Measurements from ENCODE around the gene RASAL2.
"Not testable (repeated sequence)": the region's sequence is repeated elsewhere in the genome, so short reads cannot be mapped to it uniquely, and the experiment has no call there.

Gene RASAL2

GRCh38 chr1:178174539-178174938 is 80.6 kb downstream of the RASAL2 start:
- H3K9me3 ChIP-seq (ENCODE audit: control insufficient read depth, low read depth, low read length) = no peaks in the 10 kb centered on the region
- no peaks in the 10 kb centered on the region for H3K27me3 ChIP-seq (ENCODE audit: control insufficient read depth, insufficient read depth, low read length)
- H3K27ac ChIP-seq (ENCODE audit: low read length) = no peak overlapping the region
- peaks cover 7% of the 10 kb centered on the region for H3K4me1 ChIP-seq (ENCODE audit: control insufficient read depth, low read depth, low read length)
- H3K4me3 ChIP-seq (ENCODE audit: low read length) = no peak overlapping the region
- no peak overlapping the region for H3K9ac ChIP-seq (ENCODE audit: low read length)
- H3K36me3 ChIP-seq (ENCODE audit: control insufficient read depth, low read depth, low read length) = no peaks in the 10 kb centered on the region

GRCh38 chr1:178180405-178180804 is 86.5 kb downstream of the RASAL2 start:
- no peak overlapping the region for H3K9ac ChIP-seq (ENCODE audit: low read length)
- no peaks in the 10 kb centered on the region for H3K36me3 ChIP-seq (ENCODE audit: control insufficient read depth, low read depth, low read length)
- H3K27ac ChIP-seq (ENCODE audit: low read length) = no peak overlapping the region
- no peaks in the 10 kb centered on the region for H3K27me3 ChIP-seq (ENCODE audit: control insufficient read depth, insufficient read depth, low read length)
- peaks cover 5% of the 10 kb centered on the region for H3K4me1 ChIP-seq (ENCODE audit: control insufficient read depth, low read depth, low read length)
- H3K4me3 ChIP-seq (ENCODE audit: low read length) = no peak overlapping the region
- no peaks in the 10 kb centered on the region for H3K9me3 ChIP-seq (ENCODE audit: control insufficient read depth, low read depth, low read length)

GRCh38 chr1:178183796-178184195 is 89.9 kb downstream of the RASAL2 start:
- Histone ChIP-seq H3K4me1 (ENCODE audit: control insufficient read depth, low read depth, low read length) (peaks cover 5% of the 10 kb centered on the region), H3K27me3 (ENCODE audit: control insufficient read depth, insufficient read depth, low read length) (no peaks in the 10 kb centered on the region), H3K36me3 (ENCODE audit: control insufficient read depth, low read depth, low read length) (no peaks in the 10 kb centered on the region), H3K4me3 (ENCODE audit: low read length) (no peak overlapping the region), H3K9me3 (ENCODE audit: control insufficient read depth, low read depth, low read length) (no peaks in the 10 kb centered on the region), H3K27ac (ENCODE audit: low read length) (no peak overlapping the region), H3K9ac (ENCODE audit: low read length) (no peak overlapping the region)

GRCh38 chr1:178188306-178188705 is 94.4 kb downstream of the RASAL2 start:
- Histone ChIP-seq H3K27me3 (ENCODE audit: control insufficient read depth, insufficient read depth, low read length) (no peaks in the 10 kb centered on the region), H3K36me3 (ENCODE audit: control insufficient read depth, low read depth, low read length) (no peaks in the 10 kb centered on the region), H3K9ac (ENCODE audit: low read length) (no peak overlapping the region), H3K4me3 (ENCODE audit: low read length) (no peak overlapping the region), H3K27ac (ENCODE audit: low read length) (no peak overlapping the region), H3K4me1 (ENCODE audit: control insufficient read depth, low read depth, low read length) (no peaks in the 10 kb centered on the region), H3K9me3 (ENCODE audit: control insufficient read depth, low read depth, low read length) (no peaks in the 10 kb centered on the region)

- H3K4me3 ChIP-seq (ENCODE audit: low read length) = no peak overlapping the region
- H3K36me3 ChIP-seq (ENCODE audit: control insufficient read depth, low read depth, low read length) = no peaks in the 10 kb centered on the region
- H3K27ac ChIP-seq (ENCODE audit: low read length) = no peak overlapping the region
- H3K4me1 ChIP-seq (ENCODE audit: control insufficient read depth, low read depth, low read length) = no peaks in the 10 kb centered on the region
- H3K9me3 ChIP-seq (ENCODE audit: control insufficient read depth, low read depth, low read length) = no peaks in the 10 kb centered on the region
- H3K9ac ChIP-seq (ENCODE audit: low read length) = no peak overlapping the region
- H3K27me3 ChIP-seq (ENCODE audit: control insufficient read depth, insufficient read depth, low read length) = no peaks in the 10 kb centered on the region
These were observed 95.9 kb downstream of the RASAL2 start for GRCh38 chr1:178189814-178190213.

- H3K27me3 ChIP-seq (ENCODE audit: control insufficient read depth, insufficient read depth, low read length) = no peaks in the 10 kb centered on the region
- H3K9ac ChIP-seq (ENCODE audit: low read length) = no peak overlapping the region
- no peak overlapping the region for H3K4me3 ChIP-seq (ENCODE audit: low read length)
- H3K9me3 ChIP-seq (ENCODE audit: control insufficient read depth, low read depth, low read length) = no peaks in the 10 kb centered on the region
- no peaks in the 10 kb centered on the region for H3K36me3 ChIP-seq (ENCODE audit: control insufficient read depth, low read depth, low read length)
- H3K27ac ChIP-seq (ENCODE audit: low read length) = no peak overlapping the region
- no peaks in the 10 kb centered on the region for H3K4me1 ChIP-seq (ENCODE audit: control insufficient read depth, low read depth, low read length)
These were observed 97.0 kb downstream of the RASAL2 start for GRCh38 chr1:178190881-178191280.

GRCh38 chr1:178192686-178193085 is 98.8 kb downstream of the RASAL2 start:
- no peaks in the 10 kb centered on the region for H3K27me3 ChIP-seq (ENCODE audit: control insufficient read depth, insufficient read depth, low read length)
- no peaks in the 10 kb centered on the region for H3K4me1 ChIP-seq (ENCODE audit: control insufficient read depth, low read depth, low read length)
- no peaks in the 10 kb centered on the region for H3K36me3 ChIP-seq (ENCODE audit: control insufficient read depth, low read depth, low read length)
- no peak overlapping the region for H3K9ac ChIP-seq (ENCODE audit: low read length)
- H3K4me3 ChIP-seq (ENCODE audit: low read length) = no peak overlapping the region
- no peak overlapping the region for H3K27ac ChIP-seq (ENCODE audit: low read length)
- no peaks in the 10 kb centered on the region for H3K9me3 ChIP-seq (ENCODE audit: control insufficient read depth, low read depth, low read length)

GRCh38 chr1:178196631-178197030 is 102.7 kb downstream of the RASAL2 start:
- Histone ChIP-seq H3K27me3 (ENCODE audit: control insufficient read depth, insufficient read depth, low read length) (no peaks in the 10 kb centered on the region), H3K9me3 (ENCODE audit: control insufficient read depth, low read depth, low read length) (no peaks in the 10 kb centered on the region), H3K36me3 (ENCODE audit: control insufficient read depth, low read depth, low read length) (no peaks in the 10 kb centered on the region), H3K4me3 (ENCODE audit: low read length) (no peak overlapping the region), H3K27ac (ENCODE audit: low read length) (no peak overlapping the region), H3K4me1 (ENCODE audit: control insufficient read depth, low read depth, low read length) (no peaks in the 10 kb centered on the region), H3K9ac (ENCODE audit: low read length) (no peak overlapping the region)

GRCh38 chr1:178202095-178202494 is 108.2 kb downstream of the RASAL2 start:
- not testable (repeated sequence) for H3K27ac ChIP-seq (ENCODE audit: low read length); H3K9ac ChIP-seq (ENCODE audit: low read length); H3K4me3 ChIP-seq (ENCODE audit: low read length)

GRCh38 chr1:178202546-178202945 is 108.6 kb downstream of the RASAL2 start:
- not testable (repeated sequence) for H3K4me1 ChIP-seq (ENCODE audit: control insufficient read depth, low read depth, low read length); H3K4me3 ChIP-seq (ENCODE audit: low read length); H3K36me3 ChIP-seq (ENCODE audit: control insufficient read depth, low read depth, low read length); H3K27ac ChIP-seq (ENCODE audit: low read length); H3K9me3 ChIP-seq (ENCODE audit: control insufficient read depth, low read depth, low read length); H3K27me3 ChIP-seq (ENCODE audit: control insufficient read depth, insufficient read depth, low read length); H3K9ac ChIP-seq (ENCODE audit: low read length)

More at GRCh38 chr1:178202095-178202494, 108.2 kb downstream of the RASAL2 start:
- H3K27me3 ChIP-seq (ENCODE audit: control insufficient read depth, insufficient read depth, low read length); H3K36me3 ChIP-seq (ENCODE audit: control insufficient read depth, low read depth, low read length); H3K9me3 ChIP-seq (ENCODE audit: control insufficient read depth, low read depth, low read length); H3K4me1 ChIP-seq (ENCODE audit: control insufficient read depth, low read depth, low read length): not testable (repeated sequence)

GRCh38 chr1:178208269-178208856 is 114.5 kb downstream of the RASAL2 start:
- H3K9me3 ChIP-seq (ENCODE audit: control insufficient read depth, low read depth, low read length) = peaks cover 17% of the 10 kb centered on the region
- not testable (repeated sequence) for H3K36me3 ChIP-seq (ENCODE audit: control insufficient read depth, low read depth, low read length); H3K4me3 ChIP-seq (ENCODE audit: low read length); H3K4me1 ChIP-seq (ENCODE audit: control insufficient read depth, low read depth, low read length); H3K27ac ChIP-seq (ENCODE audit: low read length); H3K9ac ChIP-seq (ENCODE audit: low read length); H3K27me3 ChIP-seq (ENCODE audit: control insufficient read depth, insufficient read depth, low read length)

GRCh38 chr1:178209935-178210334 is 116.0 kb downstream of the RASAL2 start:
- no peaks in the 10 kb centered on the region for H3K27me3 ChIP-seq (ENCODE audit: control insufficient read depth, insufficient read depth, low read length)
- H3K36me3 ChIP-seq (ENCODE audit: control insufficient read depth, low read depth, low read length) = no peaks in the 10 kb centered on the region
- H3K27ac ChIP-seq (ENCODE audit: low read length) = no peak overlapping the region
- peaks cover 17% of the 10 kb centered on the region for H3K9me3 ChIP-seq (ENCODE audit: control insufficient read depth, low read depth, low read length)
- no peak overlapping the region for H3K4me3 ChIP-seq (ENCODE audit: low read length)
- no peak overlapping the region for H3K9ac ChIP-seq (ENCODE audit: low read length)
- no peaks in the 10 kb centered on the region for H3K4me1 ChIP-seq (ENCODE audit: control insufficient read depth, low read depth, low read length)
